H1 (cell line): Measurements from ENCODE around the gene RLBP1. TPM values are rescaled to one million over a fixed set of nuclear protein-coding genes. Genes with fewer than 3 reads are reported as not detected.

Experiments
- CTCF ChIA-PET: fragments of 300-600 bp; sonication (Branson Sonifier 250); formaldehyde crosslinking; loops from one replicate; lab custom pipeline; 2021; ENCODE audit not compliant: partially characterized antibody; lab: Charles Lee
- POLR2A ChIA-PET: fragments of 300-600 bp; sonication (Branson Sonifier 250); formaldehyde crosslinking; loops from one replicate; lab custom pipeline; 2021; ENCODE audit warnings: inconsistent platforms; ENCODE audit not compliant: partially characterized antibody; lab: Charles Lee
- DNase-seq, 2 experiments: peaks; one replicate each; pipeline versions ENCODE4 v3.0.0 to v3.0.0-alpha.2; 2010 to 2022; ENCODE audit warnings: low spot score in 2 of 2, low read depth in 1 of 2, mixed read lengths in 1 of 2
- FAIRE-seq: peaks from 2 replicates; lab custom pipeline; 2011; peaks lifted over from hg19 to GRCh38; lab: Jason Lieb, UNC
- H2AFZ ChIP-seq: 2 replicates; pipeline ENCODE4 v1.8.1; 2012; ENCODE audit warnings: low read length, inconsistent platforms
- H2AK5ac ChIP-seq: 2 replicates; pipeline ENCODE4 v1.6.1; 2013; ENCODE audit warnings: low read depth, low read length
- H2BK120ac ChIP-seq: replicated peaks from 2 replicates; pipeline ENCODE3; 2013; ENCODE audit warnings: low read depth, low read length, inconsistent platforms
- H2BK12ac ChIP-seq: 2 replicates; pipeline ENCODE4 v1.6.1; 2013; ENCODE audit warnings: low read depth, low read length
- H2BK15ac ChIP-seq: 2 replicates; pipeline ENCODE4 v1.6.1; 2013; ENCODE audit warnings: low read length
- H2BK20ac ChIP-seq: 2 replicates; pipeline ENCODE4 v1.6.1; 2013; ENCODE audit warnings: low read length
- H2BK5ac ChIP-seq: 2 replicates; pipeline ENCODE4 v1.6.1; 2013; ENCODE audit warnings: low read depth, low read length
- H3K14ac ChIP-seq: 2 replicates; pipeline ENCODE4 v1.6.1; 2013; ENCODE audit warnings: inconsistent platforms; ENCODE audit not compliant: insufficient read length
- H3K18ac ChIP-seq: 2 replicates; pipeline ENCODE4 v1.6.1; 2013; ENCODE audit warnings: low read length; ENCODE audit errors: extremely low read depth
- H3K23ac ChIP-seq: 2 replicates; pipeline ENCODE4 v1.6.1; 2013; ENCODE audit warnings: inconsistent platforms; ENCODE audit not compliant: insufficient read length
- H3K23me2 ChIP-seq: 2 replicates; pipeline ENCODE4 v1.6.1; 2013; ENCODE audit warnings: low read depth, low read length
- H3K27ac ChIP-seq: 2 replicates; pipeline ENCODE4 v1.6.1; 2011; ENCODE audit warnings: low read depth, low read length, inconsistent platforms
- H3K27me3 ChIP-seq, 4 experiments: replicated peaks in 1 of 4; 1 replicate in 1 of 4; 2 replicates in 3 of 4; pipeline versions ENCODE4 v1.6.1 to v1.8.1; 2011 to 2013; ENCODE audit warnings: low read length in 3 of 4, mild to moderate bottlenecking in 3 of 4, inconsistent platforms in 2 of 4, mixed read lengths in 2 of 4, moderate library complexity in 1 of 4; ENCODE audit not compliant: control insufficient read depth in 3 of 4, insufficient read depth in 3 of 4; ENCODE audit errors: extremely low read depth in 1 of 4
- H3K36me3 ChIP-seq, 4 experiments: 2 replicates each; pipeline versions ENCODE4 v1.6.1 to v1.8.1; 2011 to 2013; ENCODE audit warnings: mild to moderate bottlenecking in 4 of 4, low read length in 3 of 4, moderate library complexity in 2 of 4, control low read depth in 1 of 4, inconsistent platforms in 1 of 4; ENCODE audit not compliant: insufficient read depth in 4 of 4, control insufficient read depth in 2 of 4
- H3K4ac ChIP-seq: replicated peaks from 2 replicates; pipeline ENCODE3; 2013; ENCODE audit warnings: low read length, low read depth, mixed read lengths, inconsistent platforms; ENCODE audit not compliant: insufficient read length
- H3K4me1 ChIP-seq, 4 experiments: replicated peaks in 1 of 4; 1 replicate in 1 of 4; 2 replicates in 3 of 4; pipeline versions ENCODE4 v1.6.1 to v1.8.1; 2011 to 2013; ENCODE audit warnings: low read length in 3 of 4, inconsistent platforms in 2 of 4, mixed read lengths in 1 of 4; ENCODE audit not compliant: insufficient read depth in 4 of 4, control insufficient read depth in 3 of 4
- H3K4me2 ChIP-seq, 2 experiments: 2 replicates each; pipeline versions ENCODE4 v1.6.1 to v1.8.1; 2011 to 2013; ENCODE audit warnings: low read depth in 2 of 2, low read length in 2 of 2, control low read depth in 1 of 2, inconsistent platforms in 1 of 2, mild to moderate bottlenecking in 1 of 2; ENCODE audit not compliant: insufficient read depth in 1 of 2
- H3K4me3 ChIP-seq, 4 experiments: fragments of 200-600, 300-600 bp in 1 of 4; sonication (generic), shearing (Covaris generic), sonication (Bioruptor Twin) in 1 of 4; 2 replicates each; pipeline versions ENCODE4 v1.5.1 to v1.8.1; 2011 to 2016; ENCODE audit warnings: low read length in 4 of 4, low read depth in 3 of 4, control low read depth in 2 of 4, inconsistent platforms in 2 of 4, mild to moderate bottlenecking in 2 of 4, mixed read lengths in 1 of 4, moderate library complexity in 1 of 4; ENCODE audit not compliant: insufficient read depth in 2 of 4; ENCODE audit errors: extremely low read depth in 1 of 4
- H3K56ac ChIP-seq: replicated peaks from 2 replicates; pipeline ENCODE3; 2013; ENCODE audit warnings: low read depth, mild to moderate bottlenecking, mixed read lengths, low read length, inconsistent platforms; ENCODE audit not compliant: insufficient read length
- H3K79me1 ChIP-seq: 2 replicates; pipeline ENCODE4 v1.6.1; 2013; ENCODE audit warnings: low read depth, low read length, control low read depth
- H3K79me2 ChIP-seq, 2 experiments: 2 replicates each; pipeline versions ENCODE4 v1.6.1 to v1.8.1; 2012 to 2013; ENCODE audit warnings: low read length in 2 of 2, mild to moderate bottlenecking in 2 of 2, inconsistent platforms in 1 of 2; ENCODE audit not compliant: insufficient read depth in 2 of 2, control insufficient read depth in 1 of 2
- H3K9ac ChIP-seq, 4 experiments: replicated peaks in 1 of 4; 1 replicate in 1 of 4; 2 replicates in 3 of 4; pipeline versions ENCODE4 v1.6.1 to v1.8.1; 2011 to 2013; ENCODE audit warnings: low read depth in 3 of 4, low read length in 3 of 4, control low read depth in 2 of 4, mild to moderate bottlenecking in 2 of 4, moderate library complexity in 2 of 4, inconsistent platforms in 1 of 4; ENCODE audit errors: extremely low read depth in 1 of 4
- H3K9me3 ChIP-seq, 2 experiments: 2 replicates each; pipeline versions ENCODE4 v1.6.1 to v1.8.1; 2012 to 2013; ENCODE audit warnings: mild to moderate bottlenecking in 2 of 2, moderate library complexity in 2 of 2, control low read depth in 1 of 2, inconsistent platforms in 1 of 2, low read depth in 1 of 2, low read length in 1 of 2, mixed read lengths in 1 of 2; ENCODE audit not compliant: insufficient read depth in 2 of 2
- H4K20me1 ChIP-seq, 2 experiments: replicated peaks in 1 of 2; 2 replicates each; pipeline versions ENCODE3 to v1.8.1; 2011 to 2013; ENCODE audit warnings: inconsistent platforms in 2 of 2, low read length in 2 of 2, mild to moderate bottlenecking in 1 of 2; ENCODE audit not compliant: insufficient read depth in 2 of 2, control insufficient read depth in 1 of 2
- H4K5ac ChIP-seq: 2 replicates; pipeline ENCODE4 v1.6.1; 2013; ENCODE audit warnings: low read length, low read depth, mixed read lengths, inconsistent platforms; ENCODE audit not compliant: insufficient read length
- H4K8ac ChIP-seq: 2 replicates; pipeline ENCODE4 v1.8.0; 2013; ENCODE audit warnings: mild to moderate bottlenecking, moderate library complexity, low read length, inconsistent platforms; ENCODE audit not compliant: insufficient read depth; ENCODE audit errors: extremely low read depth
- H4K91ac ChIP-seq: replicated peaks from 2 replicates; pipeline ENCODE3; 2013; ENCODE audit warnings: low read length, mixed read lengths, inconsistent platforms; ENCODE audit not compliant: insufficient read length
- KDM5A ChIP-seq: fragments of 200-600 bp; IDR thresholded peaks from 2 replicates; pipeline ENCODE4 v1.7.1; 2012; ENCODE audit warnings: mild to moderate bottlenecking, low read length, inconsistent platforms, mixed read lengths
- WGBS, 2 experiments: shearing (Covaris generic) in 1 of 2; methylation state at CpG; one replicate each; pipeline versions ENCODE4 v1.1.6 to v1.1.7; 2013 to 2015; ENCODE audit warnings: low lambda C conversion rate in 2 of 2, mixed read lengths in 2 of 2, inconsistent platforms in 1 of 2, low coverage in 1 of 2, missing lambda C conversion rate in 1 of 2; ENCODE audit not compliant: insufficient replicate concordance in 2 of 2, insufficient coverage in 1 of 2, insufficient read length in 1 of 2; ENCODE audit errors: extremely low coverage in 1 of 2, missing lambda C conversion rate in 1 of 2; 5-methylcytosine and 5-hydroxymethylcytosine counted together
- polyA plus RNA-seq, 7 experiments: library from polyadenylated mRNA; depleted of rRNA in 3 of 7; stranded (reverse) in 5 of 7; unstranded in 2 of 7; fragments of >200 nt in 5 of 7; fragments of 200-250 nt in 2 of 7; gene quantifications; 1 replicate in 5 of 7; 2 replicates in 1 of 7; 4 replicates in 1 of 7; pipeline versions ENCODE4 v1.2.1 to v1.2.3, GENCODE V29; 2011 to 2013; ENCODE audit warnings: missing spikeins in 2 of 7, mixed read lengths in 2 of 7
- total RNA-seq: library from RNA; stranded (reverse); fragmentation: NEBNext Ultra II Directional; extraction: Animal tissue kit (Norgen Biotek cat#: 25700); gene quantifications from 2 replicates; pipeline ENCODE4 v1.2.1, GENCODE V29; 2021

RLBP1 gene
- total and polyA plus RNA-seq, 2 of the 8 experiments (the other 6 are each of a cell fraction or from before 2014, with no cell fraction given) = 0.05 TPM; not detected in 1

GRCh38 chr15:89227425-89227824 lies 6.0 kb upstream of the RLBP1 start:
- no peaks in the 10 kb centered on the region for H3K79me1 ChIP-seq
- CTCF ChIA-PET = interaction anchor here (0.6 to 3.5 kb wide), 4 partner anchors 11 to 26 kb away, joined by 3 to 14 read pairs (median 9); partner anchors contain the start of gene FANCI
- no peak overlapping the region for H2BK20ac ChIP-seq
- no peaks in the 10 kb centered on the region for H4K20me1 ChIP-seq
- no peaks in the 10 kb centered on the region for H3K79me2 ChIP-seq
- no peak overlapping the region for H3K14ac ChIP-seq
- no peak overlapping the region for H4K8ac ChIP-seq
- FAIRE-seq (no peak), DNase-seq (no peak)
- no peak for TF ChIP-seq KDM5A
- no peaks in the 10 kb centered on the region for H3K27me3 ChIP-seq
- H3K4me1 ChIP-seq = no peaks in the 10 kb centered on the region; a peak in 1 of 7 replicates
- no peak overlapping the region for H3K4me3 ChIP-seq
- no peak overlapping the region for H3K4me2 ChIP-seq
- H3K36me3 ChIP-seq = no peaks in the 10 kb centered on the region
- no peak overlapping the region for H2BK12ac ChIP-seq
- no peak overlapping the region for H3K27ac ChIP-seq
- H2AFZ ChIP-seq = peak overlapping the region; percentile 25; the same call in 1 of the 2 replicates
- no peak overlapping the region for H3K4ac ChIP-seq
- no peak overlapping the region for H2BK120ac ChIP-seq
- no peak overlapping the region for H3K9ac ChIP-seq
- H4K5ac ChIP-seq = no peak overlapping the region
- H3K23ac ChIP-seq = no peak overlapping the region
- no peak overlapping the region for H2AK5ac ChIP-seq
- WGBS, 2 experiments = 65 to 100% methylated on average over 1 to 7 of the region's 7 CpGs
- POLR2A ChIA-PET = interaction anchor here (0.8 to 1.2 kb wide), 2 partner anchors 8 to 17 kb away, joined by 3 read pairs; no protein-coding TSS in a partner anchor
- no peak overlapping the region for H4K91ac ChIP-seq
- H3K56ac ChIP-seq = no peak overlapping the region
- H2BK15ac ChIP-seq = no peak overlapping the region
- H3K9me3 ChIP-seq = no peaks in the 10 kb centered on the region
- no peak overlapping the region for H2BK5ac ChIP-seq
- no peak overlapping the region for H3K18ac ChIP-seq
- no peaks in the 10 kb centered on the region; the same call in 1 of the 2 replicates for H3K23me2 ChIP-seq
